ENCODE results near the gene HNRNPAB.
A peak's percentile ranks its signal among the peaks of the same experiment; 100 is the strongest.
"Not testable (repeated sequence)": the region's sequence is repeated elsewhere in the genome, so short reads cannot be mapped to it uniquely, and the experiment has no call there.

The HNRNPAB gene

DNA sequence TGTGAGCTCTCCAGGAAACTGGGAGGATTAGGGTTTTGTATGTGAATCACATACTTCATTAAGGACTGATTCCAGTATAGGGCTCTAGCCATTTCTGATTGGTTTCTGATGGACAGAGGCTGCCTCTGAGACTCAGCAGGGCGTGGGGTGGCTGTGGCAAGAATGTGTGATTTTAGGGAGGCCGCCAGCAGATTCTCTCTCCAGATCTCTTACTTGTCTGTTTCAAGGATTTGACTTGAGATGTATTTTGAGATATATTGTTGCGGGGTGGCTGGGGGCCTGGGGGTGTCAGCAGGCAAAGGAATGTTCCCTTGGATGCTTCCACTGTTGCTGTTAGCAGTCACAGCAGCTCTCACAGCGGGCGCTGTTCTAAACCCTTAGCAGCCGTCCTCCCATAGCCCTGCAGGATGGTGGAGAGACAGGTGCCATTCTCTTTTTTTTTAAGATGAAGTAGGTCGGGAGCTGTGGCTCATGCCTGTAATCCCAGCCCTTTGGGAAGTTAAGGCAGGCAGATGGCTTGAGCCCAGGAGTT is 8.0 kb upstream of the HNRNPAB start:
- H3K27ac ChIP-seq (ENCODE audit: insufficient read depth, low read length, poor library complexity, severe bottlenecking) = no peak overlapping the region
- no peaks in the 10 kb centered on the region for H3K36me3 ChIP-seq (ENCODE audit: control insufficient read depth, insufficient read depth, low read length)
- H3K9me3 ChIP-seq (ENCODE audit: control insufficient read depth, low read length) = no peaks in the 10 kb centered on the region
- no peak for DNase-seq
- H3K4me3 ChIP-seq (ENCODE audit: insufficient read depth, low read depth, low read length, poor library complexity, severe bottlenecking) = no peak overlapping the region
- H3K4me1 ChIP-seq (ENCODE audit: control insufficient read depth, insufficient read depth, low read length, poor library complexity, severe bottlenecking) = no peaks in the 10 kb centered on the region
- no peaks in the 10 kb centered on the region for H3K27me3 ChIP-seq (replicated peaks; ENCODE audit: control insufficient read depth, insufficient read depth, low read length, poor library complexity, severe bottlenecking)

DNA sequence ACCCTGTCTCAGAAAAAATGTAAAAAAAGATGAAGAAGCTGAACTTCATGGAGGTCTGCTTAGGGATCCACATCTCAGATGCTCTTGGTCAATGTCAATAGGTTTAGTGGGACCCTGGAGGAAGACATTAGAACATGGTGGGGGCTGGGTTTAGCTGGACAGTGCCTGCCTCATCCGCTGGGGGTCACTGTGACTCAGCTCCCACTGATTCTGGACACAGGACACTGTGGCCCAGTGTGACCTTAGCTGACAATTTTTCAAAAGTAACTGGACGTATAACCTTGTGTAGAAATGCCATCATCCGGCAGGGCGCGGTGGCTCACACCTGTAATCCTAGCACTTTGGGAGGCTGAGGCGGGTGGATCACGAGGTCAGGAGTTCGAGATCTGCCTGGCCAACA is 7.3 kb upstream of the HNRNPAB start:
- H3K27ac ChIP-seq (ENCODE audit: insufficient read depth, low read length, poor library complexity, severe bottlenecking) = no peak overlapping the region
- H3K36me3 ChIP-seq (ENCODE audit: control insufficient read depth, insufficient read depth, low read length) = no peaks in the 10 kb centered on the region
- no peaks in the 10 kb centered on the region for H3K27me3 ChIP-seq (replicated peaks; ENCODE audit: control insufficient read depth, insufficient read depth, low read length, poor library complexity, severe bottlenecking)
- no peaks in the 10 kb centered on the region for H3K9me3 ChIP-seq (ENCODE audit: control insufficient read depth, low read length)
- no peak overlapping the region for H3K4me3 ChIP-seq (ENCODE audit: insufficient read depth, low read depth, low read length, poor library complexity, severe bottlenecking)
- no peak for DNase-seq
- no peaks in the 10 kb centered on the region for H3K4me1 ChIP-seq (ENCODE audit: control insufficient read depth, insufficient read depth, low read length, poor library complexity, severe bottlenecking)

GRCh38 chr5:178198151-178198550 is 6.2 kb upstream of the HNRNPAB start:
- H3K4me3 ChIP-seq (ENCODE audit: insufficient read depth, low read depth, low read length, poor library complexity, severe bottlenecking); H3K4me1 ChIP-seq (ENCODE audit: control insufficient read depth, insufficient read depth, low read length, poor library complexity, severe bottlenecking); H3K36me3 ChIP-seq (ENCODE audit: control insufficient read depth, insufficient read depth, low read length); H3K27ac ChIP-seq (ENCODE audit: insufficient read depth, low read length, poor library complexity, severe bottlenecking); DNase-seq; H3K9me3 ChIP-seq (ENCODE audit: control insufficient read depth, low read length); H3K27me3 ChIP-seq (replicated peaks; ENCODE audit: control insufficient read depth, insufficient read depth, low read length, poor library complexity, severe bottlenecking): not testable (repeated sequence)

- no peak overlapping the region for H3K4me3 ChIP-seq (ENCODE audit: insufficient read depth, low read depth, low read length, poor library complexity, severe bottlenecking)
- no peaks in the 10 kb centered on the region for H3K9me3 ChIP-seq (ENCODE audit: control insufficient read depth, low read length)
- no peaks in the 10 kb centered on the region for H3K4me1 ChIP-seq (ENCODE audit: control insufficient read depth, insufficient read depth, low read length, poor library complexity, severe bottlenecking)
- no peak overlapping the region for H3K27ac ChIP-seq (ENCODE audit: insufficient read depth, low read length, poor library complexity, severe bottlenecking)
- no peak for DNase-seq
- H3K36me3 ChIP-seq (ENCODE audit: control insufficient read depth, insufficient read depth, low read length) = no peaks in the 10 kb centered on the region
- no peaks in the 10 kb centered on the region for H3K27me3 ChIP-seq (replicated peaks; ENCODE audit: control insufficient read depth, insufficient read depth, low read length, poor library complexity, severe bottlenecking)
Observed at GRCh38 chr5:178198706-178199105, 5.6 kb upstream of the HNRNPAB start.

GRCh38 chr5:178199581-178200434 is 4.5 kb upstream of the HNRNPAB start:
- no peaks in the 10 kb centered on the region for H3K4me1 ChIP-seq (ENCODE audit: control insufficient read depth, insufficient read depth, low read length, poor library complexity, severe bottlenecking)
- H3K27ac ChIP-seq (ENCODE audit: insufficient read depth, low read length, poor library complexity, severe bottlenecking) = no peak overlapping the region
- H3K36me3 ChIP-seq (ENCODE audit: control insufficient read depth, insufficient read depth, low read length) = no peaks in the 10 kb centered on the region
- DNase-seq = no peak
- H3K27me3 ChIP-seq (replicated peaks; ENCODE audit: control insufficient read depth, insufficient read depth, low read length, poor library complexity, severe bottlenecking) = no peaks in the 10 kb centered on the region
- no peak overlapping the region for H3K4me3 ChIP-seq (ENCODE audit: insufficient read depth, low read depth, low read length, poor library complexity, severe bottlenecking)
- no peaks in the 10 kb centered on the region for H3K9me3 ChIP-seq (ENCODE audit: control insufficient read depth, low read length)

GRCh38 chr5:178201221-178201926 is 3.0 kb upstream of the HNRNPAB start:
- no peaks in the 10 kb centered on the region for H3K9me3 ChIP-seq (ENCODE audit: control insufficient read depth, low read length)
- H3K36me3 ChIP-seq (ENCODE audit: control insufficient read depth, insufficient read depth, low read length) = no peaks in the 10 kb centered on the region
- H3K27ac ChIP-seq (ENCODE audit: insufficient read depth, low read length, poor library complexity, severe bottlenecking) = no peak overlapping the region
- no peak overlapping the region for H3K4me3 ChIP-seq (ENCODE audit: insufficient read depth, low read depth, low read length, poor library complexity, severe bottlenecking)
- no peak for DNase-seq
- peaks cover 11% of the 10 kb centered on the region for H3K4me1 ChIP-seq (ENCODE audit: control insufficient read depth, insufficient read depth, low read length, poor library complexity, severe bottlenecking)
- no peaks in the 10 kb centered on the region for H3K27me3 ChIP-seq (replicated peaks; ENCODE audit: control insufficient read depth, insufficient read depth, low read length, poor library complexity, severe bottlenecking)

- H3K27me3 ChIP-seq (replicated peaks; ENCODE audit: control insufficient read depth, insufficient read depth, low read length, poor library complexity, severe bottlenecking) = no peaks in the 10 kb centered on the region
- H3K4me1 ChIP-seq (ENCODE audit: control insufficient read depth, insufficient read depth, low read length, poor library complexity, severe bottlenecking) = peaks cover 16% of the 10 kb centered on the region
- no peak overlapping the region for H3K27ac ChIP-seq (ENCODE audit: insufficient read depth, low read length, poor library complexity, severe bottlenecking)
- no peaks in the 10 kb centered on the region for H3K9me3 ChIP-seq (ENCODE audit: control insufficient read depth, low read length)
- H3K4me3 ChIP-seq (ENCODE audit: insufficient read depth, low read depth, low read length, poor library complexity, severe bottlenecking) = no peak overlapping the region
- H3K36me3 ChIP-seq (ENCODE audit: control insufficient read depth, insufficient read depth, low read length) = peaks cover 4% of the 10 kb centered on the region
- DNase-seq = no peak
Observed at GRCh38 chr5:178201927-178202235, 2.5 kb upstream of the HNRNPAB start.

- no peak for DNase-seq
- Histone ChIP-seq H3K9me3 (ENCODE audit: control insufficient read depth, low read length) (no peaks in the 10 kb centered on the region), H3K4me3 (ENCODE audit: insufficient read depth, low read depth, low read length, poor library complexity, severe bottlenecking) (no peak overlapping the region), H3K27ac (ENCODE audit: insufficient read depth, low read length, poor library complexity, severe bottlenecking) (no peak overlapping the region), H3K36me3 (ENCODE audit: control insufficient read depth, insufficient read depth, low read length) (peaks cover 10% of the 10 kb centered on the region), H3K4me1 (ENCODE audit: control insufficient read depth, insufficient read depth, low read length, poor library complexity, severe bottlenecking) (peaks cover 19% of the 10 kb centered on the region), H3K27me3 (replicated peaks; ENCODE audit: control insufficient read depth, insufficient read depth, low read length, poor library complexity, severe bottlenecking) (no peaks in the 10 kb centered on the region)
Observed at GRCh38 chr5:178202541-178202940, 1.8 kb upstream of the HNRNPAB start.

DNA sequence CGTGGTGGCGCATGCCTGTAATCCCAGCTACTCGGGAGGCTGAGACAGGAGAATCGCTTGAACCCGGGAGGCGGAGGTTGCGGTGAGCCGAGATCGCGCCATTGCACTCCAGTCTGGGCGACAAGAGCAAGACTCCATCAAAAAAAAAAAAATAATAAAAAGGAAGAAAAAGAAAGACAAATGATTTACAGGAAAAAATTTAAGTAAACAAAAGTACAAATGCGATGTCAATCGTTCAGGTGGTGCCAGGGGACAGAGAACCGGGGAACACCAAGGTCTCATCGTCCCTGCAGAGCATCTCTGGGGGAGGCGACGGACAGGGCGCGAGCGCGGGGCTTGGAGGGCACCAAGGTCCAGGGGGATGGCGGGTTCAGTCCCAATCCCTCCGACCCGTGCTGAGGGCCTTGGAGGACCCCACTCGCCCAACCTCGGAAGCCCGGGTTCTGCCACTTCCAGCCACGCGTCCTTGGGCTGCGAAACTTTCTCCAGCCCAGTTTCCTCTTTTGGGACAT is 607 bp upstream of the HNRNPAB start:
- peaks cover 19% of the 10 kb centered on the region for H3K4me1 ChIP-seq (ENCODE audit: control insufficient read depth, insufficient read depth, low read length, poor library complexity, severe bottlenecking)
- DNase-seq = no peak
- H3K27me3 ChIP-seq (replicated peaks; ENCODE audit: control insufficient read depth, insufficient read depth, low read length, poor library complexity, severe bottlenecking) = no peaks in the 10 kb centered on the region
- peak overlapping the region; percentile 76 for H3K4me3 ChIP-seq (ENCODE audit: insufficient read depth, low read depth, low read length, poor library complexity, severe bottlenecking)
- H3K27ac ChIP-seq (ENCODE audit: insufficient read depth, low read length, poor library complexity, severe bottlenecking) = peak overlapping the region; percentile 80
- peaks cover 22% of the 10 kb centered on the region for H3K36me3 ChIP-seq (ENCODE audit: control insufficient read depth, insufficient read depth, low read length)
- no peaks in the 10 kb centered on the region for H3K9me3 ChIP-seq (ENCODE audit: control insufficient read depth, low read length)
